Stimulated activated naive CD8-positive, alpha-beta T cell treated with anti-CD3 and anti-CD28 coated beads, Interleukin-15, amount 100 ng/mL, for 72 hours (primary cell): ENCODE data around the gene RNASE7.
A peak's percentile ranks its signal among the peaks of the same experiment; 100 is the strongest.

ENCODE experiments used
- ATAC-seq: fragments of 150-1000 bp; cut with Tn5 transposase; 2 replicates; pipeline ENCODE4 v1.10.0; 2021; ENCODE audit warnings: mild to moderate bottlenecking, moderate library complexity
- DNase-seq, 2 donors: peaks; one replicate each; pipeline ENCODE4 v3.0.0; 2021 to 2022
- H3K27ac Mint-ChIP-seq, 2 donors: one replicate each; pipeline ENCODE4 v1.8.0; 2022; ENCODE audit warnings: mild to moderate bottlenecking in 2 of 2, mixed read lengths in 2 of 2, moderate library complexity in 2 of 2
- H3K27me3 Mint-ChIP-seq: one replicate; pipeline ENCODE4 v1.8.0; 2022; ENCODE audit warnings: mixed read lengths
- H3K4me1 Mint-ChIP-seq: one replicate; pipeline ENCODE4 v1.8.0; 2022; ENCODE audit warnings: mild to moderate bottlenecking, mixed read lengths
- H3K4me3 Mint-ChIP-seq, 2 donors: one replicate each; pipeline ENCODE4 v1.8.0; 2022; ENCODE audit warnings: mild to moderate bottlenecking in 2 of 2, mixed read lengths in 2 of 2, moderate library complexity in 1 of 2
- H3K9me3 Mint-ChIP-seq, 2 donors: one replicate each; pipeline ENCODE4 v1.8.0; 2022; ENCODE audit warnings: mixed read lengths in 2 of 2

RNASE7 gene

GRCh38 chr14:21066882-21067502, 24.8 kb downstream of the RNASE7 start:
- ATAC-seq: no peak
- H3K4me3 Mint-ChIP-seq: no peak overlapping the region
- H3K4me1 Mint-ChIP-seq: peaks cover 34% of the 10 kb centered on the region
- no peak for DNase-seq
- peaks cover 88% of the 10 kb centered on the region for H3K27me3 Mint-ChIP-seq
- H3K27ac Mint-ChIP-seq: no peak overlapping the region
- H3K9me3 Mint-ChIP-seq: no peaks in the 10 kb centered on the region

GRCh38 chr14:21068521-21069387, 26.6 kb downstream of the RNASE7 start:
- Mint-ChIP-seq H3K4me1 (peaks cover 39% of the 10 kb centered on the region), H3K27ac (no peak overlapping the region), H3K9me3 (no peaks in the 10 kb centered on the region), H3K27me3 (peaks cover 93% of the 10 kb centered on the region), H3K4me3 (peak overlapping the region; percentile 79 to 84)
- DNase-seq: peak; percentile 52 to 66
- peak; percentile 75 for ATAC-seq

- Mint-ChIP-seq H3K4me3 (peak overlapping the region; percentile 79 to 84), H3K4me1 (peaks cover 39% of the 10 kb centered on the region), H3K27ac (no peak overlapping the region), H3K27me3 (peaks cover 93% of the 10 kb centered on the region), H3K9me3 (no peaks in the 10 kb centered on the region)
- ATAC-seq (no peak), DNase-seq (no peak)
Measured at GRCh38 chr14:21069388-21070082, 27.4 kb downstream of the RNASE7 start.

DNA sequence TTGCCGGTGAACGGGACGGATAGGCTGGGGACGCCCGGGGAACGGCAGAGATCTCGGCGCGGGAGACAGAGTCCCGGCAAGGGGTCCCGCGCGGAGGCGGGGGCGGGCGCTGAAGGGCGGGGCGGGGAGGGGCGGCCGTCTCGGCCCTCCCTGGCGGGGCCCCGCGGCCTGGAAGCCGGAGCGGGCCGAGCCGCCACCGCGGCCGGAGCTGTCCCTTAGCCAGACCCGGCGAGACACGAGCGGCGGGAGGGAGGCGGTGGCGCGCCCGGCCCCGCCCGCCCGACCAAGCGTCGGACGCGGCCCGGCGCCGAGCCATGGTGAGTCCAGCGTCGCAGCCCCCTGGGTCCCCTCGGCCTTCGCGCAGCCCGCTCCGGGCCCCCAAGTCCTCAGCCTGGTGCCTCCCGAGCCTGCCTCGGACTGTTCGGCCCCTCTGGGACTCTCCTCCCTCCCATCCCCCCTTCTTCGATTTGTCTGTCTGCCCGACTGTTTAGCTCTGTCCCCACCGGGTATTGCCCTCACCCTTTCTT, 28.0 kb downstream of the RNASE7 start, which contains the start of gene ARHGEF40:
TSS of gene ARHGEF40 (plus strand) at position 222 of the 527 bp plus-strand sequence. CDS start at position 315, 93 bp downstream.
- Mint-ChIP-seq H3K27me3 (peaks cover 89% of the 10 kb centered on the region), H3K9me3 (no peaks in the 10 kb centered on the region), H3K4me1 (peaks cover 39% of the 10 kb centered on the region), H3K27ac (peak within 1 kb of the TSS in 1 of 2 donors; percentile 72), H3K4me3 (peak within 1 kb of the TSS; percentile 79 to 88)
- peak in 1 of 2 donors; percentile 16 for DNase-seq
- peak; percentile 7 for ATAC-seq

GRCh38 chr14:21070610-21071224, 28.6 kb downstream of the RNASE7 start:
- Mint-ChIP-seq H3K9me3 (no peaks in the 10 kb centered on the region), H3K4me1 (peaks cover 39% of the 10 kb centered on the region), H3K4me3 (peak overlapping the region; percentile 79 to 88), H3K27ac (peak overlapping the region in 1 of 2 donors; percentile 72), H3K27me3 (peaks cover 83% of the 10 kb centered on the region)
- peak in 1 of 2 donors; percentile 29 for DNase-seq
- peak; percentile 41 for ATAC-seq

DNA sequence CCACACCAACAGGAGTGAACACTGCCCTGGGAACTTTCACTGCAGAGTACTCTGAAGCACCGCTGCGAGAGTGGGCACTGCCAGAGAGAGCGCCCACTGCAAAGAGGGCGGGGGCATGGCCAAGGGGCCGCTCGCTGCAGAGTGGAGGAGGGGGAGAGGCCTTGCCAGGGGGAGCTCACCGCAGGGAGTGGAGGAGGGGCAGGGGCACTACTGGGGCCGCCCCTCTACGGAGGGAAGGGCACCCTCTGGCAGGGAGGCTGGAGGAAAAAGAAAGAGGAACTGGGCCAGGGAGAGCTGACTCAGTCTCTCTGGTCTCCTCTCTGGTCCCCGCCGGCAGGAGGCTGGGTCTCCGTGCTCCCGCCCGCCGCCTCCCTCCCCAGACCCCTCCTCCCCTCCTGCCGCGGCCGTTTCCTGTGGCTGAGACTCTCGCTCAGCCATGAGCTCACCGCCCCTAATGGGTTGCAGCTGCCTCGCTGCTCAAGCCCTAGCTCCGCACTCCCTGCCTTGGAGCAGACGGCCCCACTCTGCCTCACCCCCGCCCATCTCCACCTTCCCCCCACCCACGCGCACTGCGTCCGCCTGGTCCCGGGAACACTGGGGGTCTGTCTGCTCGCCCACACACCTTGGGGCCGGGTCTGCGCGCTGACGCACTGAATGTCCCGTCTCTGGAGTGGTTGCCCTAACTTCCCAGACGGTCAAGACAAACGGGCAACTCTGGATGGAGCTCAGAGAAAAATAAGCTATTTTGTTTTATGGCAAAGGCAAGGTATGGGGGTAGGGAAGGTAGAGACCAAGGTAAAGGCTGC, 29.3 kb downstream of the RNASE7 start:
- DNase-seq (peak; percentile 39 to 65), ATAC-seq (peak; percentile 73)
- Mint-ChIP-seq H3K9me3 (no peaks in the 10 kb centered on the region), H3K4me3 (peak overlapping the region; percentile 79 to 88), H3K27me3 (peaks cover 76% of the 10 kb centered on the region), H3K27ac (peak overlapping the region in 1 of 2 donors; percentile 72), H3K4me1 (peaks cover 39% of the 10 kb centered on the region)

DNA sequence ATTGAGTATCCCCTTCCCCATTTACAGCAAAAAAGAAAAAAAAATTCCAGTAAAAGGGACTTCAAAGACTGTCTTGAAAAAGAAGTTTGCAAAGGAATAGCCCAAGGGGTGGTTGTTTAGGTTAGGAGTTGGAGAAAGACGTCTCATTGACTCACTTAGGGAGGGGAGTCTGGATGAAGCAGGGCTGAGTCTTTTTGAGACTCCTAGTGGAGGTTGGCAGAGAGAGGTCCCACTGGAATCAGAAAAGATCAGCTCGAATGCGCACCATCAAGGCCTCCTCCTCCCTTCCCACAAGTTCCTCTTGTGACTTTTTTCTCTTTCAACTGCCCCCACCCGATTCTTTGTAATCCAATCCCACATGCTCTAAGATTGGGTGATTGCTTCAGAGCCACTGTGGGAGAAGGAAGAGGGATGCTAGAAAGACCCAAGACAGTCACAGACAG, 29.9 kb downstream of the RNASE7 start:
- DNase-seq (no peak), ATAC-seq (no peak)
- H3K27me3 Mint-ChIP-seq: peaks cover 70% of the 10 kb centered on the region
- peak overlapping the region in 1 of 2 donors; percentile 88 for H3K4me3 Mint-ChIP-seq
- H3K4me1 Mint-ChIP-seq: peaks cover 39% of the 10 kb centered on the region
- H3K27ac Mint-ChIP-seq: no peak overlapping the region
- H3K9me3 Mint-ChIP-seq: no peaks in the 10 kb centered on the region

- Mint-ChIP-seq H3K4me1 (peaks cover 39% of the 10 kb centered on the region), H3K4me3 (no peak overlapping the region), H3K9me3 (no peaks in the 10 kb centered on the region), H3K27ac (no peak overlapping the region), H3K27me3 (peaks cover 62% of the 10 kb centered on the region)
- ATAC-seq: no peak
- DNase-seq: no peak
Measured at GRCh38 chr14:21072781-21073339, 30.7 kb downstream of the RNASE7 start.

- H3K9me3 Mint-ChIP-seq: no peaks in the 10 kb centered on the region
- ATAC-seq: no peak
- no peak for DNase-seq
- H3K4me3 Mint-ChIP-seq: no peak overlapping the region
- H3K27me3 Mint-ChIP-seq: peaks cover 51% of the 10 kb centered on the region
- peaks cover 33% of the 10 kb centered on the region for H3K4me1 Mint-ChIP-seq
- H3K27ac Mint-ChIP-seq: no peak overlapping the region
Measured at GRCh38 chr14:21073921-21074320, 31.8 kb downstream of the RNASE7 start.

- ATAC-seq (no peak), DNase-seq (no peak)
- H3K27ac Mint-ChIP-seq: no peak overlapping the region
- H3K4me3 Mint-ChIP-seq: no peak overlapping the region
- H3K9me3 Mint-ChIP-seq: no peaks in the 10 kb centered on the region
- H3K4me1 Mint-ChIP-seq: peaks cover 26% of the 10 kb centered on the region
- peaks cover 44% of the 10 kb centered on the region for H3K27me3 Mint-ChIP-seq
Measured at GRCh38 chr14:21074398-21075272, 32.5 kb downstream of the RNASE7 start.

DNA sequence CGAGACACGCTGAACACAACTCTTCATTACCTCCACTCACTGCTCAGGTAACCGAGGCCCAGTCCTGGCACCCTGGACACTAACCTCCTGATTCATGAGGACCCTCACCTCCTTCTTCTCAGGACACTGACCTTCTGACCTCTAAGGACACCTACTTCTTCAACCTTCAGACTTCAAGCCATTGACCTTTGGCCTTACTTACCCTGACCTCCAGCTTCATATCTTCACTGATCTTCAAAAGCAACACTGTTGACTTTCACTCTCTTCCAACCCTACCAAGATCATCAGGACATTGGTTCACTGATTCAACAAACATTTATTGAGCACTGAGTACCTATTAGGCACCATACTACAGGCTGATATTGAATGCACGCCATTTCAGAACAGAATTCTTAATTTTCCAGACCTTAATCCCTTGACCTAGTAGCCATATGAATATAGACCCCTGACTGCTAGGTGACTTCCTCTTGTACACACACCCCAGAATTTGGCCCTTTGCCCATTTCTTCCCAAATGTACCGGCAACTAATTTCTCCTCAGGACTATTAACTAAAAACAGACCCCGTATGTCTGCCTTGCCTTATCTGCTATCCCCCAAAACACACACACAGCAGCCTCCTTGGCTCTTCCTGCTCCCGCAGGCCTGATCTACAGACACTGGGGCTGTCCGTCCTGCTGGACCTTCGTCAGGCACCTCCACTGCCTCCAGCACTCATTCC, 33.7 kb downstream of the RNASE7 start:
- H3K27me3 Mint-ChIP-seq: peaks cover 31% of the 10 kb centered on the region
- no peak for DNase-seq
- H3K27ac Mint-ChIP-seq: no peak overlapping the region
- no peak for ATAC-seq
- peaks cover 17% of the 10 kb centered on the region for H3K4me1 Mint-ChIP-seq
- no peak overlapping the region for H3K4me3 Mint-ChIP-seq
- H3K9me3 Mint-ChIP-seq: no peaks in the 10 kb centered on the region

DNA sequence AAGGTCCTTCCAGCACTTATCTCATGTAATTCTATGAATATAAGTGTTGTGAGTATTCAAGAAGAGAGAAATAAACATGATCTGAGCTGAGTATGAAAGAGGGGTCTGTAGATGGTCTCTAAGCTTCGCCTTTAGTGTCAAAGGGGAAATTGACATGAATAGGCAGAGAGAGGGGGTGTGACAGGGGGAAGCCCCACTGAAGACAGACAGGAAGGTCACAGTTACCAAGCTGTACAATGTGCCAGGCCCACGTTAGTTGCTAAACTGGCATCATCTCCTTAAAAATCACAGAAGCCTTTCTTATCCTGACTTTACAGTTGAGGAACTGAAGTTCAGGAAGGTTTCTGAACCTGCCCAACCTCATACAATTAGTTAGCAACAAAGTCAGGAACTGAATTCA, 35.5 kb downstream of the RNASE7 start:
- ATAC-seq (no peak), DNase-seq (no peak)
- H3K27ac Mint-ChIP-seq: peak overlapping the region in 1 of 2 donors; percentile 77
- no peaks in the 10 kb centered on the region for H3K9me3 Mint-ChIP-seq
- H3K4me3 Mint-ChIP-seq: no peak overlapping the region
- peaks cover 13% of the 10 kb centered on the region for H3K27me3 Mint-ChIP-seq
- no peaks in the 10 kb centered on the region for H3K4me1 Mint-ChIP-seq

GRCh38 chr14:21078287-21078686, 36.1 kb downstream of the RNASE7 start:
- ATAC-seq (no peak), DNase-seq (no peak)
- H3K4me1 Mint-ChIP-seq: no peaks in the 10 kb centered on the region
- H3K27ac Mint-ChIP-seq: no peak overlapping the region
- no peaks in the 10 kb centered on the region for H3K9me3 Mint-ChIP-seq
- H3K27me3 Mint-ChIP-seq: peaks cover 7% of the 10 kb centered on the region
- no peak overlapping the region for H3K4me3 Mint-ChIP-seq
